ENCODE measurements around the gene SND1. TPM values are rescaled to one million over a fixed set of nuclear protein-coding genes. Genes with fewer than 3 reads are reported as not detected.

Gene SND1
- total RNA-seq, 3 donors from 2014 or later, result 83.5 to 131 (median 120) TPM

DNA sequence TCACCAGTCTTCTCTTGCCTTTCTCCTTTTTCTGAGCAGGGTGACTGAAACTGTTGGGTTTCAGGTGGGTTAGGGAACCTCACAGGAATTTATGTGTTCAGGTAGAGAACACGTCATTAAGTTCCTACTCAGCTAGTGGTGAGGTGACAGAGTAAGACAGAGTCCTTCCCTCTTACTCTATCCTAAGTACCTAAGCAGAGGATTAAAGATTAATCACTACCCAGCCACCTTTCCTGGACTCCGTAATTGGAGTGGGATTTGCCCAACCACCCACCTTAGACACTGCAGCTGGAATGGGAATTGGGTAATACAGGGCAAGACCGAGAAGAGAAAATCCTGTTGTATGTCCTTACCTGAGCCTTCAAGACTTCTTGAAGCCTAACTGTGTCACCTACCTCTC, 221.2 kb downstream of the SND1 start:
- Histone ChIP-seq H3K4me1 (no peaks in the 10 kb centered on the region), H3K4me3 (no peak overlapping the region), H3K27ac (no peak overlapping the region), H3K36me3 (no peaks in the 10 kb centered on the region), H3K27me3 (no peaks in the 10 kb centered on the region), H3K9me3 (no peaks in the 10 kb centered on the region)
- intact Hi-C loops (cut with DNase I; ENCODE audit: low total_unique reads), result no loop called here
- DNase-seq (ENCODE audit: low spot score in 2 of 2), result no peak
- no peak for TF ChIP-seq POLR2AphosphoS5 (IDR thresholded peaks at IDR 0.05)
- TF ChIP-seq, protein P1, sequence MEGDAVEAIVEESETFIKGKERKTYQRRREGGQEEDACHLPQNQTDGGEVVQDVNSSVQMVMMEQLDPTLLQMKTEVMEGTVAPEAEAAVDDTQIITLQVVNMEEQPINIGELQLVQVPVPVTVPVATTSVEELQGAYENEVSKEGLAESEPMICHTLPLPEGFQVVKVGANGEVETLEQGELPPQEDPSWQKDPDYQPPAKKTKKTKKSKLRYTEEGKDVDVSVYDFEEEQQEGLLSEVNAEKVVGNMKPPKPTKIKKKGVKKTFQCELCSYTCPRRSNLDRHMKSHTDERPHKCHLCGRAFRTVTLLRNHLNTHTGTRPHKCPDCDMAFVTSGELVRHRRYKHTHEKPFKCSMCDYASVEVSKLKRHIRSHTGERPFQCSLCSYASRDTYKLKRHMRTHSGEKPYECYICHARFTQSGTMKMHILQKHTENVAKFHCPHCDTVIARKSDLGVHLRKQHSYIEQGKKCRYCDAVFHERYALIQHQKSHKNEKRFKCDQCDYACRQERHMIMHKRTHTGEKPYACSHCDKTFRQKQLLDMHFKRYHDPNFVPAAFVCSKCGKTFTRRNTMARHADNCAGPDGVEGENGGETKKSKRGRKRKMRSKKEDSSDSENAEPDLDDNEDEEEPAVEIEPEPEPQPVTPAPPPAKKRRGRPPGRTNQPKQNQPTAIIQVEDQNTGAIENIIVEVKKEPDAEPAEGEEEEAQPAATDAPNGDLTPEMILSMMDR (IDR thresholded peaks at IDR 0.05), result no peak
- no peak for TF ChIP-seq POLR2A (IDR thresholded peaks at IDR 0.05)

DNA sequence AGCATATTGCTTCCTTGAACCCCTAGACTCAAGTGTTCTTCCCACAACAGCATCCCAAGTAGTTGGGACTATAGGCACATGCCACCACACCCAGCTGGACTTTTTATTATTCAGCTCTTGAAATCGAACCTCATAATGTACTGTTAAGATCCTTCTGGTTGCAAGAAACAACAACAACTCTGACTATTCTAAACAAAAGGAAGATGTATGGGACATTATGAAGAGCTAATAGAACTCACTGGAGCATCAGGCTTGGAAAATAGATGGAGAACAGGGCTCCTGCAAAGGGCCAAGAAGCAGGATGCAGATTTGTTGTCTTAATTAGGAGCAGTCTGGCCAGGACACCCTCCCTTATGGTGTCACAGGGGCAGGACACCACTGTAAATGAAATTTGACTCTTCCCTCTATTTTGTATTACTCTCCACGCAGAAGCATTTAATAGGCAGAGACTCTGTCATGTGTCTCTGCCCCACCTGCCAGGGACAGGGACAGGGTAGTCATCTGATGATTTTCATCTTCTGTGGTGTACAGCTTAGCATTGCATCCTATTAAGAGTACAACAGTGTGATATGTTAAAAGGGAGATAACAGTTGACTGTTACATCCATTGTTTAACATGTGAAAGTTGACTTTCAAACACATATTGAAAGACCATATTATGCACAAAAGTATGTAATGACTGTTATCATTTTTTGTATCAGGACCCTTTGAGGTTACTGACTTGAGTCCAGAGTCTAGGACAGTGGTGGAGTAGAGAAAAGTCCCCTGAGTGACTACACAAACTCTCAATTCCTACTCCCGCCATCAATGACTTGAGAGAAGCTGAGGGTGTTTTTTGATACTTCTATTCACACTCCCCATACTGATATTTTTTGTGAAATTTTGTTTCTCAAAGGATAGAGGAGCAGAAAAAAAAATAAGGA, 222.0 kb downstream of the SND1 start:
- no peak overlapping the region for H3K27ac ChIP-seq
- H3K4me1 ChIP-seq, result no peaks in the 10 kb centered on the region
- no peak for TF ChIP-seq POLR2A (IDR thresholded peaks at IDR 0.05)
- intact Hi-C loops (cut with DNase I; ENCODE audit: low total_unique reads), result no loop called here
- DNase-seq (ENCODE audit: low spot score in 2 of 2), result no peak
- H3K27me3 ChIP-seq, result no peaks in the 10 kb centered on the region
- H3K4me3 ChIP-seq, result no peak overlapping the region
- H3K36me3 ChIP-seq, result no peaks in the 10 kb centered on the region
- no peaks in the 10 kb centered on the region for H3K9me3 ChIP-seq

DNA sequence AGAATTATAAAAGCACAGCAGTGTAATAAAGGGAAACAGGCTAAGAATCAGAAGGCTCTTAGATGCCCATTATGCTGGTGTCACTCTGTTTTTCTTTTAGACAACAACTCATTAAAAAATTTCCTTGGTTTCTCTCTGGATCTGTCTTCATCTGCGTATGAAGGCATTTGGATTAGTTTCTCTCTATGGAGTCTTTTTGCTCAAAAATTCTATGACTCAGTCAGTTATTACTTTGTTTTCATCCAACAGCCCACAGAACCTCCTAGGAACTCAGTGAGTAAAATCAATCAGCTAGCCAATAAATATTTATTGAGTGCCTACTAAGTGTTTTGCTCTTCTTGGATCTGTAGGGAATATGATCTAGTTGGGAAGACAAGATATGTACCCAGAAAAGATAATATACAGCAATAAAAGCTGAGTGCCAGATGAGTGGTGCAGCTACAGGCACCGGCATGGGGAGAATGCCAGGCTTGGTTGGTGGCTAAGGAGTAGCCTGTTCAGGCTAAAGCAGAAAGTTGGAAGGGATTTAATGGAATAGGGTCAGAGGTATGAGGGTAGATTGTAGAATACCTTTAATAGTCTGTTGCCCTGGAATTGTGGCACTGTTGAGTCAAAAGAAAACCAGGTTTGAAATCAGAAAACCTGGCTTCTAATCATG, 223.1 kb downstream of the SND1 start:
- intact Hi-C loops (cut with DNase I; ENCODE audit: low total_unique reads), result no loop called here
- H3K27ac ChIP-seq, result no peak overlapping the region
- TF ChIP-seq, protein P1 (IDR thresholded peaks at IDR 0.05), result no peak
- no peak for TF ChIP-seq POLR2A (IDR thresholded peaks at IDR 0.05)
- TF ChIP-seq POLR2AphosphoS5 (IDR thresholded peaks at IDR 0.05), result no peak
- H3K4me3 ChIP-seq, result no peak overlapping the region
- no peak for DNase-seq (ENCODE audit: low spot score in 2 of 2)
- H3K4me1 ChIP-seq, result no peaks in the 10 kb centered on the region
- no peaks in the 10 kb centered on the region for H3K36me3 ChIP-seq
- H3K9me3 ChIP-seq, result no peaks in the 10 kb centered on the region
- H3K27me3 ChIP-seq, result no peaks in the 10 kb centered on the region

DNA sequence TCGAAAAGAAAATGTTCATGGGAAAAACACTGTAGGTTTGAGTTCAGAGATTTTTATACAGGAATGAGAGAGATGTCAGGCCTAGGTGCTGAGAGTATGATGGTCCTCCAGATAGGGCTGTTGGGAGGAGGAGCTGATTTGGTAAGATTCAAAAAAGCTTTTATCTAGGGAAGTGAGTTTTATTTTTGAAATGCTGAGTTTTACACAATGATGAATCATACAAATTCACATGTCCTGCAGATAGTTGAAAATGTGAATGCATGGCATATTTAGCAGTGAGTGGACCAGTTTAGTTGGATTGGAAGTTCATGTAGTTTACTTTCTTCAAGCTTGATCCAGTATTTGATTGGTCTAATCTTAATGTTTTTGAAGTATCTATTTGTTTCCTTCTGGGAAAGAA, 224.4 kb downstream of the SND1 start:
- Histone ChIP-seq H3K36me3 (no peaks in the 10 kb centered on the region), H3K27ac (no peak overlapping the region), H3K9me3 (no peaks in the 10 kb centered on the region), H3K4me3 (no peak overlapping the region), H3K4me1 (no peaks in the 10 kb centered on the region), H3K27me3 (no peaks in the 10 kb centered on the region)
- intact Hi-C loops (cut with DNase I; ENCODE audit: low total_unique reads), result no loop called here
- no peak for TF ChIP-seq POLR2A (IDR thresholded peaks at IDR 0.05)
- DNase-seq (ENCODE audit: low spot score in 2 of 2), result no peak

DNA sequence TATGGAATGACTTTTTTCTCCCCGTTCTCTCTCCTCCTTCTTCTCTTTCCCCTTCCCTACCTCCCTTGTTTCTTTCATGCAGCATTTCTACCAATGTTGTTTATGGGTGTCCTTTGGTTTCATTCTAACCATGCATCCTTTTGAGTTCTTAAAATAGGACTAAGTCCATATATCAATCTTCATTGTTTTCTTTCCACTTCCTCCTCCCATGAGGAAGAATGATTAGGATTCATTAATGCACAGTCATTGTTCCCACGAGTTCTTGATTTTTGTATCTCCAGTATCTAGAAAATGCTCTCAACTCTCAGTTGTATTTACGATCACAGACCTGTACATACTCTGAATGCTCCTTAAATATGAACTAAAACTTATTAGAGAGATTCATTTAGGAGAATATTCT, 226.0 kb downstream of the SND1 start:
- Histone ChIP-seq H3K27me3 (no peaks in the 10 kb centered on the region), H3K9me3 (no peaks in the 10 kb centered on the region), H3K27ac (no peak overlapping the region), H3K36me3 (no peaks in the 10 kb centered on the region), H3K4me3 (no peak overlapping the region), H3K4me1 (no peaks in the 10 kb centered on the region)
- no peak for TF ChIP-seq POLR2AphosphoS5 (IDR thresholded peaks at IDR 0.05)
- TF ChIP-seq, protein P1 (IDR thresholded peaks at IDR 0.05), result no peak
- no peak for TF ChIP-seq POLR2A (IDR thresholded peaks at IDR 0.05)
- DNase-seq (ENCODE audit: low spot score in 2 of 2), result no peak
- intact Hi-C loops (cut with DNase I; ENCODE audit: low total_unique reads), result no loop called here

DNA sequence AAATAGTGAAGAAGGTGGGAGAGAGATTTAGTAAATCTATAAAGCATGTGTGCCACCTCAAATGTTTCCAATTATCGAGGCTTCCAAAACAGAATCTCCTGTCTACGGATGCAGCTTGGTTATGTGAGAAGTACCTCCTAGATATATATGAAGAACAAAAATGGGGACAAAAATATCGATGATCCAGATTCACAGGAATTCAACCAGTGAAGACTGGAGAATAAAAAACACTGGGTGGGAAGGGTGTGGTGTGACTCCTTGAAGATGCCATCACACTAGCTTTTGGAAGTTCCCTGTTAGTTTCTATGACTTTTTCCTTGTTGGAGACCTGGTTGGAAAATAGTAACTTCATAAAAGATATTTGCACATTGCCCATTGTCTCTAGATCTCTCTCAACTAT, 226.8 kb downstream of the SND1 start:
- Histone ChIP-seq H3K27me3 (no peaks in the 10 kb centered on the region), H3K27ac (no peak overlapping the region), H3K4me3 (no peak overlapping the region), H3K36me3 (no peaks in the 10 kb centered on the region), H3K9me3 (no peaks in the 10 kb centered on the region), H3K4me1 (no peaks in the 10 kb centered on the region)
- no peak for DNase-seq (ENCODE audit: low spot score in 2 of 2)
- TF ChIP-seq POLR2A (IDR thresholded peaks at IDR 0.05) (no peak), POLR2AphosphoS5 (IDR thresholded peaks at IDR 0.05) (no peak)
- TF ChIP-seq, protein P1 (IDR thresholded peaks at IDR 0.05), result no peak
- intact Hi-C loops (cut with DNase I; ENCODE audit: low total_unique reads), result no loop called here

Data from breast epithelium (tissue), 4 donors.